HEK293T (cell line): ENCODE data around the gene RABGAP1L.

ENCODE experiments used
- CTCF ChIA-PET: fragments of 350-600 bp; formaldehyde crosslinking; extraction: SDS; loops from one replicate; lab custom pipeline; 2021; ENCODE audit warnings: antibody characterized with exemption, inconsistent platforms; lab: Yijun Ruan, JAX
- POLR2A ChIA-PET: fragments of 350-600 bp; formaldehyde crosslinking; extraction: SDS; loops from one replicate; lab custom pipeline; 2020; ENCODE audit warnings: antibody characterized with exemption, inconsistent platforms; lab: Yijun Ruan, JAX
- DNase-seq: peaks from one replicate; pipeline ENCODE4 v3.0.0; 2012; ENCODE audit warnings: mixed read lengths; ENCODE audit errors: extremely low spot score
- ARNT ChIP-seq: fragments of 450-650 bp; IDR thresholded peaks from 2 replicates; pipeline ENCODE4 v1.6.1; 2017; ENCODE audit warnings: mild to moderate bottlenecking
- BHLHE40 ChIP-seq: fragments of 450-650 bp; IDR thresholded peaks from 2 replicates; pipeline ENCODE4 v1.6.1; 2016; ENCODE audit warnings: mild to moderate bottlenecking, moderate library complexity, borderline replicate concordance
- CTBP1 ChIP-seq: fragments of 450-650 bp; IDR thresholded peaks from 2 replicates; pipeline ENCODE4 v1.6.1; 2016; ENCODE audit warnings: borderline replicate concordance
- ELF4 ChIP-seq: fragments of 450-650 bp; IDR thresholded peaks from 2 replicates; pipeline ENCODE4 v1.6.1; 2017; ENCODE audit warnings: antibody characterized with exemption
- FOXA1 ChIP-seq: fragments of 450-650 bp; IDR thresholded peaks from 2 replicates; pipeline ENCODE4 v1.6.1; 2016; ENCODE audit warnings: mild to moderate bottlenecking
- FOXK2 ChIP-seq: fragments of 450-650 bp; IDR thresholded peaks from 2 replicates; pipeline ENCODE4 v1.6.1; 2016; ENCODE audit warnings: mild to moderate bottlenecking
- FOXM1 ChIP-seq: fragments of 450-650 bp; IDR thresholded peaks from 2 replicates; pipeline ENCODE4 v1.6.1; 2017; ENCODE audit warnings: mild to moderate bottlenecking, borderline replicate concordance
- HDGF ChIP-seq: fragments of 450-650 bp; IDR thresholded peaks from 2 replicates; pipeline ENCODE4 v1.6.1; 2017; ENCODE audit warnings: antibody characterized with exemption, borderline replicate concordance
- L3MBTL2 ChIP-seq: fragments of 450-650 bp; conservative IDR thresholded peaks from 2 replicates; pipeline ENCODE4 v1.6.1; 2016; ENCODE audit warnings: mild to moderate bottlenecking
- LEF1 ChIP-seq: fragments of 450-650 bp; IDR thresholded peaks from 2 replicates; pipeline ENCODE4 v1.6.1; 2017; ENCODE audit warnings: mild to moderate bottlenecking, borderline replicate concordance
- NFRKB ChIP-seq: fragments of 450-650 bp; IDR thresholded peaks from 2 replicates; pipeline ENCODE4 v1.6.1; 2016; ENCODE audit warnings: mild to moderate bottlenecking, moderate library complexity
- SP1 ChIP-seq: fragments of 450-650 bp; IDR thresholded peaks from 2 replicates; pipeline ENCODE4 v1.6.1; 2017
- SUZ12 ChIP-seq: fragments of 450-650 bp; IDR thresholded peaks from 2 replicates; pipeline ENCODE4 v1.6.1; 2016; ENCODE audit warnings: mild to moderate bottlenecking
- TARDBP ChIP-seq: fragments of 450-650 bp; IDR thresholded peaks from 2 replicates; pipeline ENCODE4 v1.6.1; 2016
- ZNF384 ChIP-seq: fragments of 450-650 bp; IDR thresholded peaks from 2 replicates; pipeline ENCODE4 v1.6.1; 2016
- TF ChIP-seq, protein P1 (sequence below): fragments of 450-650 bp; IDR thresholded peaks from 2 replicates; pipeline ENCODE4 v1.6.1; 2016

The RABGAP1L gene

GRCh38 chr1:174712541-174712940 is 553.2 kb downstream of the RABGAP1L start:
- ChIA-PET POLR2A (no interaction called here), CTCF (no interaction called here)
- no peak for TF ChIP-seq ELF4
- DNase-seq: no peak

DNA sequence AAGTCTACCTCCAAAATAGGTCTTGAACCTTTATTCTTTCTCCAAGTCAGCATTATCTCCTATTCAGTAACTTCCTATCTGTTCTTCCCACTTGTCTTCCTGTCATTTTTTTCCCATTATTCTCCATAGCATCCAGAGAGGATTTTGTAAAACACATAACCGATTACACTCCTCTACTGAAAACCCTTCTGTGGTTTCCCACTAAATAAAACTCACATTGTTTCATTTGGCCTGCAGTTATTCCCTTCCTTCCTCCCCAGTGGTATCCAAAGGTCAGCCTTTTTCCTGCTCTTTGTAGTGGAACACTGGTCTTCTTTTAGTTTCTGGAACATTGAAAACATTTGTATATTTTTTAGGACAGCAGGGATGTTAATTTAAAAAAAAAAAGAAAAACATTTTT is 554.5 kb downstream of the RABGAP1L start:
- ChIA-PET POLR2A (no interaction called here), CTCF (no interaction called here)
- TF ChIP-seq TARDBP (no peak), CTBP1 (no peak), SUZ12 (no peak), FOXA1 (no peak)
- DNase-seq: no peak

DNA sequence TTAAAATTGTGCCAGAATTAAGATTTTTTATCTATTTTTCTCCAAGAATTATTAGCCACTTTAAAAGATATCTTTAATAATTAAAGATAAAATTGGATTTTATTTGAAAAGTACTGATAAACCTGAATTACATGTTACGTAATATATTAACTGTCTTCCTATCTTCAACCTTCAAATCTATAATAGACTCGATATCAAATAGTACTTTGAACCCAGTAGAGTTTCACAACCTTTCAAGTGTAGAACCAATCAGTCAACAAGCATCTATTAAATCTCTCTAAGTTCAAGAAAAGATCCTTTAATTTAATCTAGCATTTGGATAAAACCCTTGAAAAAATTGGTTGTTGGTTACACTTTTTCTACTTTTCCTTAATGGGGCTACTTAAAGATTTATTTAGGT is 559.9 kb downstream of the RABGAP1L start:
- CTCF ChIA-PET: no interaction called here
- TF ChIP-seq FOXA1 (no peak), BHLHE40 (no peak), LEF1 (no peak), ARNT (no peak), SUZ12 (no peak), CTBP1 (no peak), NFRKB (no peak), ZNF384 (no peak), L3MBTL2 (no peak), SP1 (no peak), TARDBP (no peak), HDGF (no peak)
- TF ChIP-seq, protein P1, sequence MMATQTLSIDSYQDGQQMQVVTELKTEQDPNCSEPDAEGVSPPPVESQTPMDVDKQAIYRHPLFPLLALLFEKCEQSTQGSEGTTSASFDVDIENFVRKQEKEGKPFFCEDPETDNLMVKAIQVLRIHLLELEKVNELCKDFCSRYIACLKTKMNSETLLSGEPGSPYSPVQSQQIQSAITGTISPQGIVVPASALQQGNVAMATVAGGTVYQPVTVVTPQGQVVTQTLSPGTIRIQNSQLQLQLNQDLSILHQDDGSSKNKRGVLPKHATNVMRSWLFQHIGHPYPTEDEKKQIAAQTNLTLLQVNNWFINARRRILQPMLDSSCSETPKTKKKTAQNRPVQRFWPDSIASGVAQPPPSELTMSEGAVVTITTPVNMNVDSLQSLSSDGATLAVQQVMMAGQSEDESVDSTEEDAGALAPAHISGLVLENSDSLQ: no peak
- no peak for DNase-seq
- POLR2A ChIA-PET: no interaction called here

GRCh38 chr1:174720618-174721017 is 561.3 kb downstream of the RABGAP1L start:
- CTCF ChIA-PET: no interaction called here
- TF ChIP-seq FOXM1 (no peak), CTBP1 (no peak), LEF1 (no peak), HDGF (no peak), BHLHE40 (no peak), SUZ12 (no peak), NFRKB (no peak), ARNT (no peak), ELF4 (no peak), FOXA1 (no peak), ZNF384 (no peak), SP1 (no peak), L3MBTL2 (no peak), TARDBP (no peak), FOXK2 (no peak)
- TF ChIP-seq, protein P1: no peak
- POLR2A ChIA-PET: no interaction called here
- DNase-seq: no peak

- no peak for DNase-seq
- no peak for TF ChIP-seq HDGF
- no peak for TF ChIP-seq BHLHE40
- TF ChIP-seq NFRKB: no peak
- no peak for TF ChIP-seq LEF1
- no peak for TF ChIP-seq L3MBTL2
- TF ChIP-seq SP1: no peak
- CTCF ChIA-PET: no interaction called here
- POLR2A ChIA-PET: no interaction called here
Measured at GRCh38 chr1:174721246-174721645, 561.9 kb downstream of the RABGAP1L start.

- TF ChIP-seq FOXA1: no peak
- TF ChIP-seq CTBP1: no peak
- TF ChIP-seq L3MBTL2: no peak
- no peak for TF ChIP-seq ARNT
- no peak for TF ChIP-seq HDGF
- no peak for TF ChIP-seq FOXK2
- no peak for TF ChIP-seq SP1
- no peak for TF ChIP-seq NFRKB
- CTCF ChIA-PET: no interaction called here
- no peak for DNase-seq
- POLR2A ChIA-PET: no interaction called here
Measured at GRCh38 chr1:174723816-174724215, 564.5 kb downstream of the RABGAP1L start.

DNA sequence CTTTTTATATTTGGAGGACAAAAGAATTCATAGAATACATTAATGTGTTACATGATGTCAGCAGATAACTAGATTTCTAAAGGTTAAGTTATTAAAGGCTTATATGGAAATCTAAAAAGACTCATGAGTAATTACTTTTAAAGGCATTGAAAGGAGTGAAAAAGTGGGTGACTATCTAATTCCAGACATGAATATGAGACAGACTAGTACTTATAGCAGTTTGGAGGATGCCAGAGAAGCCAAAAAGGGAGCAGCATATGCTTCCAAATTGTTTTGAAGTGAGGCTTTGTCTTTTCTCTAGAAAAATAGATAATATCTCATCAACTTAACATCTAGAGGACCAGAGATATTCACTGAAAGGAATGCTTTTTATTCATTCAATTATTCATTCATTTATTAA is 564.9 kb downstream of the RABGAP1L start:
- no peak for DNase-seq
- ChIA-PET CTCF (no interaction called here), POLR2A (no interaction called here)
- no peak for TF ChIP-seq FOXK2
- TF ChIP-seq NFRKB: no peak
- no peak for TF ChIP-seq LEF1
- TF ChIP-seq SP1: no peak
- TF ChIP-seq, protein P1: no peak
- no peak for TF ChIP-seq ZNF384
- no peak for TF ChIP-seq CTBP1
- TF ChIP-seq L3MBTL2: no peak
- no peak for TF ChIP-seq BHLHE40
